Osteoblast (primary cell): ENCODE measurements around the gene HMOX2. TPM values are rescaled to one million over a fixed set of nuclear protein-coding genes. Genes with fewer than 3 reads are reported as not detected.
A peak's percentile ranks its signal among the peaks of the same experiment; 100 is the strongest.

ENCODE experiments used
- DNase-seq: peaks from one replicate; pipeline ENCODE4 v3.0.0; 2011; ENCODE audit warnings: low spot score, mixed read lengths; ENCODE audit not compliant: insufficient read length; ENCODE audit errors: missing footprints
- H2AFZ ChIP-seq: 2 replicates; pipeline ENCODE4 v1.6.0; 2011; ENCODE audit warnings: mild to moderate bottlenecking, low read length
- H3K27ac ChIP-seq: 2 replicates; pipeline ENCODE4 v1.5.1; 2011; ENCODE audit warnings: mild to moderate bottlenecking, low read depth, low read length, moderate library complexity
- H3K27me3 ChIP-seq: 2 replicates; pipeline ENCODE4 v1.6.0; 2012; ENCODE audit warnings: mild to moderate bottlenecking, control low read depth, inconsistent platforms, low read length, moderate library complexity; ENCODE audit not compliant: insufficient read depth
- H3K36me3 ChIP-seq: 2 replicates; pipeline ENCODE4 v1.5.1; 2011; ENCODE audit warnings: mild to moderate bottlenecking, low read length, control low read depth, moderate library complexity; ENCODE audit not compliant: insufficient read depth
- H3K4me1 ChIP-seq: 2 replicates; pipeline ENCODE4 v1.5.1; 2011; ENCODE audit warnings: mild to moderate bottlenecking, low read length, control low read depth, moderate library complexity; ENCODE audit not compliant: insufficient read depth
- H3K4me2 ChIP-seq: 2 replicates; pipeline ENCODE4 v1.6.0; 2011; ENCODE audit warnings: mild to moderate bottlenecking, low read length; ENCODE audit not compliant: insufficient read depth
- H3K4me3 ChIP-seq: fragments of 200-600 bp; sonication (generic); 3 replicates; pipeline ENCODE4 v1.5.1; 2012; ENCODE audit warnings: mild to moderate bottlenecking, low read length, inconsistent platforms; ENCODE audit not compliant: insufficient read depth
- H3K79me2 ChIP-seq: 2 replicates; pipeline ENCODE4 v1.6.0; 2012; ENCODE audit warnings: mild to moderate bottlenecking, low read length, control low read depth, inconsistent platforms; ENCODE audit not compliant: insufficient read depth
- H3K9me3 ChIP-seq: 2 replicates; pipeline ENCODE4 v1.5.1; 2011; ENCODE audit warnings: low read depth, low read length, control low read depth
- H4K20me1 ChIP-seq: 2 replicates; pipeline ENCODE4 v1.6.0; 2012; ENCODE audit warnings: mild to moderate bottlenecking, low read length, control low read depth; ENCODE audit not compliant: insufficient read depth
- total RNA-seq: library from RNA; depleted of rRNA; stranded (reverse); fragments of >200 nt; gene quantifications from 2 replicates; pipeline ENCODE4 v1.2.3, GENCODE V29; 2012
- TF ChIP-seq, protein P1 (sequence below): IDR thresholded peaks from 2 replicates; pipeline ENCODE4 v1.5.1; 2011; ENCODE audit warnings: mild to moderate bottlenecking, low read depth, low read length, moderate library complexity; ENCODE audit errors: extremely low read depth

The HMOX2 gene
- total RNA-seq, 1 donor, result 39.4 TPM

DNA sequence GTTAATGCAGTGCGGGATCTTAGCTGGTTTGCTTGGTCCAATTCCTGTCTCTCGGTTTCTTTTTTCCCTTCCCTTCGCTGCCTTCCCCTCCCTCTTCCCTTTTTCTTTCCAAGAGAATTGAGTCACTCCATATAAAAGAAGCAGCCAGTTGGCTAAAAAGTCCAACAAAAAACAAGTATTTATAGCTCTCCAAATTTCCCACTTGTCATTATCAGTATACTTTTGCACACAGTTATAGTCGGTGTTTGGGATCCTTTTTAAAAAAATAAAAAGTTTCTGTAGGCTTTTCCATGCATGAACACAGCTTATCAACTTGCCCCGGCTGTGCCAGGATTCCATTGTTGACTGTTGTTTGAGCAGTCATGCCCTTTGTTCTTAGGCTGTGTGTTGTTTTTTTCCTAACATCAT, 24.9 kb downstream of the HMOX2 start:
- Histone ChIP-seq H3K4me1 (peaks cover 43% of the 10 kb centered on the region), H4K20me1 (peaks cover 66% of the 10 kb centered on the region), H3K36me3 (peaks cover 23% of the 10 kb centered on the region), H3K27ac (peak overlapping the region; percentile 53), H2AFZ (no peak overlapping the region), H3K4me2 (peak overlapping the region; percentile 89), H3K79me2 (peaks cover 59% of the 10 kb centered on the region), H3K27me3 (no peaks in the 10 kb centered on the region), H3K4me3 (peak overlapping the region; percentile 63), H3K9me3 (no peaks in the 10 kb centered on the region)
- peak; percentile 68 for DNase-seq
- TF ChIP-seq, protein P1, sequence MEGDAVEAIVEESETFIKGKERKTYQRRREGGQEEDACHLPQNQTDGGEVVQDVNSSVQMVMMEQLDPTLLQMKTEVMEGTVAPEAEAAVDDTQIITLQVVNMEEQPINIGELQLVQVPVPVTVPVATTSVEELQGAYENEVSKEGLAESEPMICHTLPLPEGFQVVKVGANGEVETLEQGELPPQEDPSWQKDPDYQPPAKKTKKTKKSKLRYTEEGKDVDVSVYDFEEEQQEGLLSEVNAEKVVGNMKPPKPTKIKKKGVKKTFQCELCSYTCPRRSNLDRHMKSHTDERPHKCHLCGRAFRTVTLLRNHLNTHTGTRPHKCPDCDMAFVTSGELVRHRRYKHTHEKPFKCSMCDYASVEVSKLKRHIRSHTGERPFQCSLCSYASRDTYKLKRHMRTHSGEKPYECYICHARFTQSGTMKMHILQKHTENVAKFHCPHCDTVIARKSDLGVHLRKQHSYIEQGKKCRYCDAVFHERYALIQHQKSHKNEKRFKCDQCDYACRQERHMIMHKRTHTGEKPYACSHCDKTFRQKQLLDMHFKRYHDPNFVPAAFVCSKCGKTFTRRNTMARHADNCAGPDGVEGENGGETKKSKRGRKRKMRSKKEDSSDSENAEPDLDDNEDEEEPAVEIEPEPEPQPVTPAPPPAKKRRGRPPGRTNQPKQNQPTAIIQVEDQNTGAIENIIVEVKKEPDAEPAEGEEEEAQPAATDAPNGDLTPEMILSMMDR, result no peak

- H3K4me3 ChIP-seq, result no peak overlapping the region
- H3K27ac ChIP-seq, result no peak overlapping the region
- no peak overlapping the region for H3K4me2 ChIP-seq
- DNase-seq, result no peak
- H3K9me3 ChIP-seq, result no peaks in the 10 kb centered on the region
- no peaks in the 10 kb centered on the region for H3K27me3 ChIP-seq
- no peak overlapping the region for H2AFZ ChIP-seq
- H3K4me1 ChIP-seq, result peaks cover 15% of the 10 kb centered on the region
- H3K79me2 ChIP-seq, result peaks cover 38% of the 10 kb centered on the region
- H4K20me1 ChIP-seq, result peaks cover 46% of the 10 kb centered on the region
- TF ChIP-seq, protein P1, result no peak
- peaks cover 43% of the 10 kb centered on the region for H3K36me3 ChIP-seq
These were observed 29.4 kb downstream of the HMOX2 start for GRCh38 chr16:4505356-4506147.

GRCh38 chr16:4506450-4506849, 30.3 kb downstream of the HMOX2 start:
- Histone ChIP-seq H2AFZ (no peak overlapping the region), H3K27me3 (no peaks in the 10 kb centered on the region), H3K36me3 (peaks cover 45% of the 10 kb centered on the region), H3K4me2 (no peak overlapping the region), H4K20me1 (peaks cover 38% of the 10 kb centered on the region), H3K27ac (no peak overlapping the region), H3K4me1 (peaks cover 6% of the 10 kb centered on the region), H3K4me3 (no peak overlapping the region), H3K79me2 (peaks cover 37% of the 10 kb centered on the region), H3K9me3 (no peaks in the 10 kb centered on the region)
- DNase-seq, result peak; percentile 95
- TF ChIP-seq, protein P1, result peak; percentile 90

DNA sequence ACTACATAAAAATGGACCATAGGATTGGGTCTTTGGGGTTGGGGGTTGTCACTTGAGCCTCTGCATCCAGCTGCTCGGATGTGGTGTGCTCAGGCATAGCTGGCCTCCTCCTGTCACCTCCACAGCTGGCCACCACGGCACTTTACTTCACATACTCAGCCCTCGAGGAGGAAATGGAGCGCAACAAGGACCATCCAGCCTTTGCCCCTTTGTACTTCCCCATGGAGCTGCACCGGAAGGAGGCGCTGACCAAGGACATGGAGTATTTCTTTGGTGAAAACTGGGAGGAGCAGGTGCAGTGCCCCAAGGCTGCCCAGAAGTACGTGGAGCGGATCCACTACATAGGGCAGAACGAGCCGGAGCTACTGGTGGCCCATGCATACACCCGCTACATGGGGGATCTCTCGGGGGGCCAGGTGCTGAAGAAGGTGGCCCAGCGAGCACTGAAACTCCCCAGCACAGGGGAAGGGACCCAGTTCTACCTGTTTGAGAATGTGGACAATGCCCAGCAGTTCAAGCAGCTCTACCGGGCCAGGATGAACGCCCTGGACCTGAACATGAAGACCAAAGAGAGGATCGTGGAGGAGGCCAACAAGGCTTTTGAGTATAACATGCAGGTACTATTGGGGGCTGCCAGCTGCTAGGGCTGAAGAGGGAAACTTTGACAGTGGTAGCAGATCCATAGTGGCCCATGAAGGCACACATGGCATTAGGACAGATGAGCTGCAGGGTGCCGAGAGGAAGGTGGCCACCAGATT, 31.6 kb downstream of the HMOX2 start:
- TF ChIP-seq, protein P1, result no peak
- no peak overlapping the region for H2AFZ ChIP-seq
- no peaks in the 10 kb centered on the region for H3K9me3 ChIP-seq
- H3K27me3 ChIP-seq, result no peaks in the 10 kb centered on the region
- peaks cover 56% of the 10 kb centered on the region for H3K36me3 ChIP-seq
- H3K79me2 ChIP-seq, result peaks cover 26% of the 10 kb centered on the region
- no peak overlapping the region for H3K27ac ChIP-seq
- peak; percentile 17 for DNase-seq
- H4K20me1 ChIP-seq, result peaks cover 36% of the 10 kb centered on the region
- no peak overlapping the region for H3K4me3 ChIP-seq
- no peak overlapping the region for H3K4me2 ChIP-seq
- no peaks in the 10 kb centered on the region for H3K4me1 ChIP-seq
